Osteocyte (in vitro differentiated cells): ENCODE results near the gene SDCBP2. TPM values are rescaled to one million over a fixed set of nuclear protein-coding genes. Genes with fewer than 3 reads are reported as not detected.

ENCODE experiments used
- DNase-seq: peaks from one replicate; pipeline ENCODE4 v3.0.0; 2021; ENCODE audit warnings: mixed read lengths; ENCODE audit not compliant: unreplicated experiment; ENCODE audit errors: extremely low spot score
- H3K27ac Mint-ChIP-seq: one replicate; pipeline ENCODE4 v1.8.0; 2021; ENCODE audit warnings: mild to moderate bottlenecking, mixed read lengths; ENCODE audit not compliant: unreplicated experiment
- H3K27me3 Mint-ChIP-seq: one replicate; pipeline ENCODE4 v1.8.0; 2021; ENCODE audit warnings: mixed read lengths; ENCODE audit not compliant: unreplicated experiment
- H3K36me3 Mint-ChIP-seq: one replicate; pipeline ENCODE4 v1.8.0; 2021; ENCODE audit warnings: mixed read lengths; ENCODE audit not compliant: unreplicated experiment
- H3K4me1 Mint-ChIP-seq: one replicate; pipeline ENCODE4 v1.8.0; 2021; ENCODE audit warnings: mixed read lengths; ENCODE audit not compliant: unreplicated experiment
- H3K4me3 Mint-ChIP-seq: one replicate; pipeline ENCODE4 v1.8.0; 2021; ENCODE audit warnings: mild to moderate bottlenecking, moderate library complexity, mixed read lengths; ENCODE audit not compliant: unreplicated experiment
- H3K9me3 Mint-ChIP-seq: one replicate; pipeline ENCODE4 v1.8.0; 2021; ENCODE audit warnings: mixed read lengths; ENCODE audit not compliant: unreplicated experiment
- CTCF ChIP-seq: fragments of 200-600 bp; sonication (generic); IDR thresholded peaks from 2 replicates; pipeline ENCODE4 v1.5.0; 2021; ENCODE audit warnings: antibody characterized with exemption, mild to moderate bottlenecking, moderate library complexity
- total RNA-seq: library from RNA; stranded (reverse); gene quantifications from 2 replicates; pipeline ENCODE4 v1.2.1, GENCODE V29; 2021

Gene SDCBP2
- total RNA-seq, 1 donor from 2014 or later: 0.97 TPM

DNA sequence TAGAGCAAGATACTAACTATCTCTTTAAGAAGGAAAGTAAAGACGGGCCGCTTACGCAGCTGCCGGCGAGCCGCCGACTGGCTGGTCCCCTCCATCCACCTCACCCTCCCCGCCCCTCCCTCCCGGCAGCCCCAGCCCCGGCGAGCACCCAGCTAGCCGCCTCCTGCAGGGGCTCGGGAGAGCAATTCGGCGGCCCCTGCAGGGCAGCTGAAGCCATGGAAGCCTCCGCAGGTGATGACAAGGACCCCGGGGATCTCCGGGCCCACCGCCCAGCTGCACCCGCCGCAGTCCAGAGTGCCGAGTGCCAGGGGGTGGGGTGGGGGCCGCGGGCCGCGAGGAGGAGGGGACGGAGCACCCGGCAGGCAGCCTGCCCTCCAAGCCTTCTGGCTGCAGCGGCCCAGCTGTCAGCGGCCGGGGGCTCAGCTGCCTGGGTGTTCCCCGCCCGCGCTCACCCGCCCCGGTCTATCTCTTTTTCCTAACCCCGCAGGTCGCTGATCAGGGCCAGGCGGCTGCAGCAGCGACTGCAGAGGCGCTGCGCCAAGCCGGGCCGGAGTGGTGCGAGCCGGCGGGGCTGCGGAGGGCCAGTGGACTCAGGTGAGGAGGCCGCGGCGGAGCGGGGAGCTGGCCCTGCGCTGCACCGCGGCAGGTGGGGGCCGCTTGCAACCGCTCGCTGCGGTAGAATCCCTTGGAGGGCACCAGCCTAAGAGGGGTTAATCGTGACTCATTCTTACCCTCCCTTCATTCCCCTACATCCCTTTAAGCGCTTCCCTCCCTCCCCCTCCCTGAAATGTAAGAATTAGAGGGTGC, 62.6 kb downstream of the SDCBP2 start, which contains the start of gene SNPH:
TSS of gene SNPH (plus strand) at position 128 of the 807 bp plus-strand sequence. CDS start 29,946 bp downstream, outside the sequence.
- DNase-seq: no peak
- peaks cover 4% of the 10 kb centered on the region for H3K9me3 Mint-ChIP-seq

DNA sequence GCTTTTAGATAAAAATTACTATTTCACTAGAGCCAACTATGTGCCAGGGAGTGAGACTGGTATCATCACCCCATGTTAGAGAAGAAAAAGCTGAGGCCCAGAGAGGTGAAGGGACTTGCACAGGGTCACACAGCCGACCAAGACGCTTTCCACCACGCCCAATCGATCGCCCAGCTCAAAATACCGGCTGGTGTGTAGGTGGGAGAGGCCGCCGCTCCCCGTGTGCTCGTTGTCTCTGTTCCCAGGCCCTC, 63.1 kb downstream of the SDCBP2 start:
- H3K4me1 Mint-ChIP-seq: peaks cover 17% of the 10 kb centered on the region
- DNase-seq: no peak
- peak overlapping the region; percentile 93 for H3K27ac Mint-ChIP-seq
- peaks cover 4% of the 10 kb centered on the region for H3K9me3 Mint-ChIP-seq
- TF ChIP-seq CTCF: no peak
- no peaks in the 10 kb centered on the region for H3K27me3 Mint-ChIP-seq
- H3K36me3 Mint-ChIP-seq: no peaks in the 10 kb centered on the region
- H3K4me3 Mint-ChIP-seq: peak overlapping the region; percentile 84

More for the DNA sequence above, 62.6 kb downstream of the SDCBP2 start, which contains the start of gene SNPH:
- no peaks in the 10 kb centered on the region for H3K36me3 Mint-ChIP-seq
- no peak for TF ChIP-seq CTCF
- peak within 1 kb of the TSS; percentile 93 for H3K27ac Mint-ChIP-seq
- peak within 1 kb of the TSS; percentile 84 for H3K4me3 Mint-ChIP-seq
- H3K27me3 Mint-ChIP-seq: no peaks in the 10 kb centered on the region
- peaks cover 17% of the 10 kb centered on the region for H3K4me1 Mint-ChIP-seq

DNA sequence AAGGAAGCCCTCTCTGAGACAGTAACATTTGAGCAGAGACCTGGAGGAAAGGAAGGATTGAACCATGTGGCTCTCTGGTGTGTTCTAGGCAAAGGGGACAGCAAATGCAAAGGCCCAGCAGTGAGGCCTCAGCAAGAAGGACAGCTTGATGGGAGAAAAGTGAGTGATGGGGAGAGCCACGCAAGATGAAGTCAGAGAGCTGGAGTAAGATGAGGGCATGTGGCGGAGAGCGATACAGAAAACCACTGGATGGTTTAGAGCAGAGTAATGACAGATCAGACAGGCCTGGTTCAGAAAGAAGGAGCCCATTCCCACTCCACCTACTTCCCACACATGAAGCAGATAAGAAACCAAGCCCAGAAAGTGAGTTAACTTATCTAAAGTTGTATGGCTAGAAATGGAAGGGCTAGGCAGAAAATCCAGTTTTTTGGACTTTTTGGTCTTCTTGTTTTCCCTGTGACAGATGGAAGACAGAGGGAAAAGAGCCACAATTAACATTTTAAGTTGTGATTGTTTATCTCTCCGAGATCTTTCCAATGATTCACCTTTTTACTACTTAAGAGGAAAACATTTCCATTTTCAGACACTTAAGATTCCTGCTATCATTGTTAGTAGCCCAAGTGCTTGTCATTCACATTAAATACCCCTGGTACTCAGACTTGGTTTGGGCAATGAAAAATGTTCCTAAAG, 63.6 kb downstream of the SDCBP2 start:
- DNase-seq: no peak
- no peak for TF ChIP-seq CTCF
- Mint-ChIP-seq H3K36me3 (no peaks in the 10 kb centered on the region), H3K9me3 (peaks cover 4% of the 10 kb centered on the region), H3K27ac (peak overlapping the region; percentile 93), H3K4me3 (peak overlapping the region; percentile 84), H3K4me1 (peaks cover 17% of the 10 kb centered on the region), H3K27me3 (no peaks in the 10 kb centered on the region)

- H3K27ac Mint-ChIP-seq: no peak overlapping the region
- H3K4me3 Mint-ChIP-seq: peak overlapping the region; percentile 84
- DNase-seq: no peak
- no peak for TF ChIP-seq CTCF
- no peaks in the 10 kb centered on the region for H3K36me3 Mint-ChIP-seq
- peaks cover 4% of the 10 kb centered on the region for H3K9me3 Mint-ChIP-seq
- peaks cover 17% of the 10 kb centered on the region for H3K4me1 Mint-ChIP-seq
- no peaks in the 10 kb centered on the region for H3K27me3 Mint-ChIP-seq
Observed at GRCh38 chr20:1264727-1265126, 64.2 kb downstream of the SDCBP2 start.

GRCh38 chr20:1263853-1264252, 65.1 kb downstream of the SDCBP2 start:
- Mint-ChIP-seq H3K36me3 (no peaks in the 10 kb centered on the region), H3K4me3 (no peak overlapping the region), H3K9me3 (peaks cover 4% of the 10 kb centered on the region), H3K27ac (no peak overlapping the region), H3K27me3 (no peaks in the 10 kb centered on the region), H3K4me1 (peaks cover 17% of the 10 kb centered on the region)
- TF ChIP-seq CTCF: no peak
- DNase-seq: no peak
